Adipose tissue (tissue), 3 donors: Measurements from ENCODE around the gene CCDC85B. TPM values are rescaled to one million over a fixed set of nuclear protein-coding genes. Genes with fewer than 3 reads are reported as not detected.
"Not testable (repeated sequence)": the region's sequence is repeated elsewhere in the genome, so short reads cannot be mapped to it uniquely, and the experiment has no call there.

ENCODE experiments used
- H3K27ac ChIP-seq: one replicate; pipeline ENCODE4 v1.5.1; 2013; ENCODE audit warnings: low read depth, low read length
- WGBS, 3 donors: extraction: QIAGEN DNeasy Blood & Tissue Kit; methylation state at CpG; one replicate each; pipeline ENCODE4 v1.1.7; 2013; 5-methylcytosine and 5-hydroxymethylcytosine counted together
- polyA plus RNA-seq, 3 donors: library from polyadenylated mRNA; stranded (reverse); fragments of 200-250 nt; gene quantifications; one replicate each; pipeline ENCODE4 v1.2.3, GENCODE V29; 2013
- donor health status: healthy with polysubstance abuse.
- donor health status: Bipolar disorder and iron deficiency.
- donor health status: healthy.

The CCDC85B gene
- 10 to 100 TPM; 18.1 to 75.3 (median 28.1) TPM for polyA plus RNA-seq

- 0 to 1% (median 0%) methylated on average over 91 to 94 of the region's 94 CpGs for WGBS, 3 donors
- peak within 1 kb of the TSS; percentile 82 for H3K27ac ChIP-seq
These were observed at the start of gene CCDC85B for GRCh38 chr11:65890324-65891218. TSS of gene CCDC85B (plus strand) at chr11:65890673. CDS start at chr11:65890784, 111 bp downstream.

DNA sequence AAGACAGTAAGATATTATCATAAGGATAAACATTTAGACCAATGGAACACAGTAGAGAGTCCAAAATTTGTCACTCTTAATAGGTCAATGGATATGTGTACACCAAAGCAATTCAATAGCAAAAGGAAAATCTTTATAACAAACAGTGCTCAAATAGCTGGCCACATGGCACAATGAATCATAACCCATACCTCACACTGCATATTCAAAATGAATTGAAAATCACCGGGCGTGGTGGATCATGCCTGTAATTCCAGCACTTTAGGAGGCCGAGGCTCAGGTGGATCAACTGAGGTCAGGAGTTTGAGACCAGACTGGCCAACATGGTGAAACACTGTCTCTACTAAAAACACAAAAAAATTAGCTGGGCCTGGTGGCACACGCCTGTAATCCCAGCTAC, 48.3 kb upstream of the CCDC85B start:
- no peak overlapping the region for H3K27ac ChIP-seq
- 92 to 96% (median 96%) methylated on average over 4 of the region's 4 CpGs for WGBS, 3 donors

GRCh38 chr11:65843811-65844210, 46.7 kb upstream of the CCDC85B start:
- whole genome bisulfite sequencing, 3 donors = 72 to 97% (median 92%) methylated on average over 3 of the region's 3 CpGs
- H3K27ac ChIP-seq = no peak overlapping the region

DNA sequence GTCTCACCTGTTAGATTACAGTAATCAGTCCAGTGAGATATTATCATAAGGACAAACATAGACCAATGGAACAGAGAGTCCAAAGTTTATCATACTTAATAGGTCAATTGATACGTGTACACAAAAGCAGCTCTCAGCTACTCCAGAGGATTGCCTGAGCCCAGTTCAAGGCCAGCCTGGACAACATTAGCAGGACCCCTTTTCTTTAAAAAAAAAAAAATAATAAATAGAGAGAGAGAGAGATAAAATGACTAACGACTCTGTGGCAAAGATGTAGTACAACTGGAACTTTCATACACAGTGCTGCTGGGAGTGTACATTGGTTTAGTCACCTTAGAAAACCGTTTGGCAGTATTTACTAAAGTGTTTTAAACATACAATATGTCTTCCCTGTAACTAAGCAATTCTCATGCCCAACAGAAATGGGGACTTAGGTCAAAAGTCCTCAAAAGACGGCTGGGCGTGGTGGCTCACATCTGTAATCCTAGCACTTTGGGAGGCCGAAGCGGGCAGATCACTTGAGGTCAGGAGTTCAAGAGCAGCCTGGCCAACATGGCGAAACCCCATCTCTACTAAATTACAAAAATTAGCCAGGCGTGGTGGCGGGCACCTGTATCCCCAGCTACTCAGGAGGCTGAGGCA, 46.1 kb upstream of the CCDC85B start:
- 76 to 88% (median 87%) methylated on average over 10 of the region's 10 CpGs for WGBS, 3 donors
- no peak overlapping the region for H3K27ac ChIP-seq

DNA sequence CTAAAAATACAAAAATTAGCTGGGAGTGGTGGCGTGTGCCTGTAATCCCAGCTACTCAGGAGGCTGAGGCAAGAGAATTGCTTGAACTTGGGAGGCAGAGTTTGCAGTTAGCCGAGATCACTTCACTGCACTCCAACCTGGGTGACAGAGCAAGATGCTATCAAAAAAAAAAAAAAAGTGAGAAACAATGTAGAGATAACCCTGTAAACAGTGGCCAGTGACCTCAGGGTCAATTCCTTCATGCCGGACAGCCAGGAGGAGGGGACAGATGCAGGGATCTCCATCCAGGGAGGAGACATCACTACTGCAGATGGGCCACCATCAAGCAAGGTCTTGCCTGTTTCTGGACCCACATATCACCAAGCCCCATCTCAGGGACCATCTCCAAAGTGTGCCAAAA, 42.7 kb upstream of the CCDC85B start:
- H3K27ac ChIP-seq = no peak overlapping the region
- WGBS, 3 donors = 78 to 82% (median 80%) methylated on average over 3 of the region's 3 CpGs

DNA sequence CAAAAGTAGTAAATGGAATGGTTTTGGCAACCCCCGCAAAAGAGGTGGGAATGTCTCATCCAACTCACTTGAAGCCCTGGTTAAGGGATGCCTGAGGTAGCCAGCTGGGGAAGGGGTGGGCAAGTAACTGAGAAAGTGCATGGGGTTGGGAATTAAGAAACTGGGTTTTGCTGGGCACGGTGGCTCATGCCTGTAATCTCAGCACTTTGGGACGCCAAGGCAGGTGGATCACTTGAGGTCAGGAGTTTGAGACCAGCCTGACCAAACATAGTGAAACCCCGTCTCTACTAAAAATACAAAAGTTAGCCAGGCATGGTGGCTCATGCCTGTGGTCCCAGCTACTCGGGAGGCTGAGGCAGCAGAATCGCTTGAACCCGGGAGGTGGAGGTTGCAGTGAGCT, 41.8 kb upstream of the CCDC85B start:
- H3K27ac ChIP-seq = not testable (repeated sequence)
- 57 to 64% (median 61%) methylated on average over 7 of the region's 7 CpGs for WGBS, 3 donors

DNA sequence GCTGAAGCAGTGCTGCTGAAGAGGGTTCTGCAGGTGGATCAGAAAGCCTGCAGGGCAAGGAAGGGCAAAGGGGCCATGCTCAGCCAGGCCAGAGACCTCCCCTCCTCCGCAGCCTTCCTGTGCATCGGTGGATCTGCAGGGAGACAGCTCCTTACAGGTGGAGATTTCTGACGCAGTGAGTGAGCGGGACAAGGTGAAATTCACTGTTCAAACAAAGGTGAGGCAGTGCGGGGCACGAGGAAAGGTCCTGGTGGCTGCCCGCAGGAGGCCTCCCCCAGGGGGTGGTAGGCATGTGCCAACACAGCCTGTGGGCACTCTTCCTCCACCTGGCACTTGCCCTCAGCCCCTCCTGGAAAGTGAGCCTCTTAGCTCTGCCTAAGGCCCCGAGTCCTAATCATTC, 41.1 kb upstream of the CCDC85B start:
- WGBS, 3 donors = 47 to 80% (median 79%) methylated on average over 8 of the region's 8 CpGs
- H3K27ac ChIP-seq = no peak overlapping the region

- H3K27ac ChIP-seq = no peak overlapping the region
- 44 to 55% (median 48%) methylated on average over 16 of the region's 16 CpGs for WGBS, 3 donors
These were observed 40.7 kb upstream of the CCDC85B start for GRCh38 chr11:65849771-65850216.

GRCh38 chr11:65850217-65851082, 40.0 kb upstream of the CCDC85B start:
- 68 to 78% (median 74%) methylated on average over 20 of the region's 20 CpGs for WGBS, 3 donors
- no peak overlapping the region for H3K27ac ChIP-seq

GRCh38 chr11:65851083-65851579, 39.3 kb upstream of the CCDC85B start:
- no peak overlapping the region for H3K27ac ChIP-seq
- WGBS, 3 donors = 87 to 91% (median 90%) methylated on average over 14 of the region's 14 CpGs

DNA sequence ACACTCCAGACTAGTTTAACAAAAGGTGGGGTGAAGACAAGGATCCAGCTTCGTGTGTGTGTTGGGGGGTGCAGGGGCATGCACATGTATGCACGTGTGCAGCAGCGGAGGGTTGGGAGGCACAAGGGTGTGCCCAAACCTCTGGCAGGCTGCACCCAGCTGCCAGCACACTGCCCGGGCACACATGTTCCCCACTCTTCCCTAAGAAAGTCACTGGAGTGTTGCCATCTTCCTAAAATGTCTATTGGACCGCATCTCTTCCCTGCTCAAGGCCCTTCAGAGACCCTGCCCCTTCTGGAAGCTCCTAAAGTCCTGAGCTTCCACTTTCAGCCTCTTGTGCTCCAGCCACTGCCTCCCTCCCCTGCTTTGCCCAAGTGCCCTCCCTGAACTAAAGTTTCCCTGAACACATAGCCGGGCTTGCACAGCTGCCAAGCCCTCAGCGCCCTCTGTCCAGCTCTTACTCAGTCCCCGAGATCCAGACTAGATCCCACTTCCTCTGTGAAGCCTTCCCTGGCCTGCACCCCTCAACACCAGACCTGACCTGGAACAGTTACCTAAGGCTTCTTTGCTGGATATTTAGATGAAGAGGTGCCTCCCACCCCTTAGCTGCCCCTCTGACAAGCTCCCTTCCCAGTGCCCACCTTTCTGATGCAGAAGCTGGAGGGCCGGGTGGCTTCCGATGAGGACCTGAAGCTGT, 38.5 kb upstream of the CCDC85B start:
- no peak overlapping the region for H3K27ac ChIP-seq
- 90 to 94% (median 91%) methylated on average over 10 of the region's 10 CpGs for WGBS, 3 donors

DNA sequence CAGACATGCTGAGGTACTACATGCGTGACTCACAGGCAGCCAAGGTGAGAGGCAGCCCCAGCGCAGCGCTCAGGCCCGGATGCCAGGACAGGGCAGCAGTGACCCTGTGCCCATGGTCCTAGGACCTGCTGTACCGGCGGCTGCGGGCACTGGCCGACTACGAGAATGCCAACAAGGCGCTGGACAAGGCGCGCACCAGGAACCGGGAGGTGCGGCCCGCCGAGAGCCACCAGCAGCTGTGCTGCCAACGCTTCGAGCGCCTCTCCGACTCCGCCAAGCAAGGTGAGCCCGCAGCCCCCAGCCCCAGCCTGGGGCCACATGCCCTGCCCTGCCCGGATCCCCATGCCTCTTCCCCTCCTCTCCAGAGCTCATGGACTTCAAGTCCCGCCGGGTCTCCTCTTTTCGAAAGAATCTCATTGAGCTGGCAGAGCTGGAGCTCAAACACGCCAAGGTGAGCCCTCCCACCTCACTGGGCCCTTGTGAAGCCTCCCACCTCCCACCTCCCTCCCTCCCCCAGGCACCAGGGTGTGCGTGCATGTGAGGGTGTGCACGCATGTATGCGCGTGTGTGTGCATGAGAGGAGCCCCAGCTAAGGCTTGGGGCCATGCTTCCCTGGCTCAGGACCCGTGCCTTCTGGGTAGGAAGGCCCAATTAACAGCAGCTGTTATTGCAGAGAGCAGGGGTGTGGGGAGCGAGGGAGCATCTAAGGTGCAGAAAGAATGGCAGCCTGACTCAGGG, 37.8 kb upstream of the CCDC85B start:
- no peak overlapping the region for H3K27ac ChIP-seq
- 94 to 95% (median 95%) methylated on average over 31 to 33 of the region's 33 CpGs for WGBS, 3 donors

GRCh38 chr11:65853246-65853979, 37.1 kb upstream of the CCDC85B start:
- WGBS, 3 donors = 90 to 94% (median 93%) methylated on average over 6 of the region's 6 CpGs
- no peak overlapping the region for H3K27ac ChIP-seq

GRCh38 chr11:65854161-65854592, 36.3 kb upstream of the CCDC85B start:
- 91 to 99% (median 94%) methylated on average over 4 of the region's 4 CpGs for WGBS, 3 donors
- H3K27ac ChIP-seq = no peak overlapping the region

GRCh38 chr11:65854852-65855837, 35.3 kb upstream of the CCDC85B start:
- H3K27ac ChIP-seq = no peak overlapping the region
- 76 to 87% (median 84%) methylated on average over 15 of the region's 15 CpGs for WGBS, 3 donors
